GDM1 (cell line): Measurements from ENCODE around the gene TMEM179B.
A peak's percentile ranks its signal among the peaks of the same experiment; 100 is the strongest.
"Not testable (repeated sequence)": the region's sequence is repeated elsewhere in the genome, so short reads cannot be mapped to it uniquely, and the experiment has no call there.

ENCODE experiments used
- DNase-seq: peaks from one replicate; lab custom pipeline; 2025; lab: John Stamatoyannopoulos, UW

TMEM179B gene

GRCh38 chr11:62789576-62789975 lies 2.4 kb downstream of the TMEM179B start:
- DNase-seq = no peak

- peak; percentile 74 for DNase-seq
Measured at GRCh38 chr11:62791501-62792201, 4.4 kb downstream of the TMEM179B start, which contains the start of gene TMEM223. Gene TMEM223 (minus strand): TSS chr11:62792006. CDS start chr11:62791994, 12 bp downstream.

- DNase-seq = no peak
Measured at GRCh38 chr11:62792202-62792575, 5.0 kb downstream of the TMEM179B start.

GRCh38 chr11:62794201-62794775 lies 7.1 kb downstream of the TMEM179B start:
- no peak for DNase-seq

- no peak for DNase-seq
Measured at GRCh38 chr11:62796281-62796680, 9.1 kb downstream of the TMEM179B start.

- DNase-seq = no peak
Measured at GRCh38 chr11:62799486-62799885, 12.3 kb downstream of the TMEM179B start.

- DNase-seq = no peak
Measured at GRCh38 chr11:62801071-62801470, 13.9 kb downstream of the TMEM179B start.

- no peak for DNase-seq
Measured at GRCh38 chr11:62804310-62805075, 17.3 kb downstream of the TMEM179B start.

GRCh38 chr11:62805076-62805892 lies 18.1 kb downstream of the TMEM179B start, which contains the start of gene NXF1:
Gene NXF1 (minus strand): TSS chr11:62805440. CDS start chr11:62805356, 84 bp downstream.
- peak; percentile 96 for DNase-seq

GRCh38 chr11:62805961-62806441 lies 18.8 kb downstream of the TMEM179B start:
- no peak for DNase-seq

GRCh38 chr11:62806611-62807121 lies 19.5 kb downstream of the TMEM179B start:
- no peak for DNase-seq

GRCh38 chr11:62810748-62811147 lies 23.5 kb downstream of the TMEM179B start:
- no peak for DNase-seq

GRCh38 chr11:62811659-62812058 lies 24.5 kb downstream of the TMEM179B start:
- DNase-seq = no peak

GRCh38 chr11:62816557-62816956 lies 29.4 kb downstream of the TMEM179B start:
- DNase-seq = no peak

GRCh38 chr11:62817129-62817528 lies 29.9 kb downstream of the TMEM179B start:
- DNase-seq = no peak

GRCh38 chr11:62823677-62824076 lies 36.5 kb downstream of the TMEM179B start:
- DNase-seq = no peak

GRCh38 chr11:62828130-62828529 lies 40.9 kb downstream of the TMEM179B start:
- not testable (repeated sequence) for DNase-seq

GRCh38 chr11:62830904-62831519 lies 43.8 kb downstream of the TMEM179B start:
- DNase-seq = no peak

GRCh38 chr11:62831520-62832335 lies 44.5 kb downstream of the TMEM179B start, which contains the start of gene STX5:
Gene STX5 (minus strand): TSS chr11:62832051. CDS start chr11:62831243, 808 bp downstream.
- peak; percentile 96 for DNase-seq
